HG03565 (cell line): ENCODE data around the gene IKZF1.

Source experiments
- ATAC-seq: cut with Tn5 transposase; IDR thresholded peaks from one replicate; pipeline ENCODE4 v1.9.1; 2021; ENCODE audit warnings: mild to moderate bottlenecking, moderate library complexity; ENCODE audit not compliant: unreplicated experiment

IKZF1 gene

DNA sequence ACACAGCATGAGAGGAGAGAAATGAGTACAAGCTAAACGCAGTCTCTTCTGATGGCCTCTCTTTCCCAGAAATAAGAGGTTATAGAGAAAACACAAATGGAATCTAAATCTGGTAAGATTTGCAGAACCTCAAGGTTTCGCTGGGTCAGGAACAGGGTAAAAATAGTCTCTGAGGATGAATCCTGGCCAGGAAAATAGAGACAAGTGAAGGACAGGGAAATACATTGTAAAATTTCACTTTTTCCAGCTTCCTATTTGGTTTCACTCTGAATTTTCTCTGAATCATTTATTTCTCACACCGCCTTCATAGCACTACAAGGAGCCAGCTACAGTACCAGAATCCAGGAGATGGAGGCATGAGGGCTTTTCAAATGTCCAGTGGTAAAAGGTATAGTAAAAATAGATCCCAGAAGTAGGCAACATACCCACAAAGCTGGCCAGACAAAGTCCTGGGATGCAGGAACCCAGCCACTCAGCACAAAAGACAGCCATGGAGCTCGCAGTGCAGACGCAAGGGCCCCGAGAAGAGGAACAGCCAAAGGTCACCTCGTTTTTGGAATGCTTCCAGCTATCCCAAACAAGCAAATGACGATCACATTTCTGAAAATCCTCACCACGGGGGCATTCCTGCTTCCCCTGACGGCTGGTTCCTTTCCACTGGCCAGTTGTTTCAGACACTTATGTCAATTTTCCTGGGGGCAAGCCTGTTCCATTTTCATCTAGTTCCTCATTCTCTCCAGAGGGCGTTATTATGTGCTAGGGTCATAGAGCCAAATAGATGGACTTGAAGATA, 21.5 kb upstream of the IKZF1 start:
- ATAC-seq = no peak

DNA sequence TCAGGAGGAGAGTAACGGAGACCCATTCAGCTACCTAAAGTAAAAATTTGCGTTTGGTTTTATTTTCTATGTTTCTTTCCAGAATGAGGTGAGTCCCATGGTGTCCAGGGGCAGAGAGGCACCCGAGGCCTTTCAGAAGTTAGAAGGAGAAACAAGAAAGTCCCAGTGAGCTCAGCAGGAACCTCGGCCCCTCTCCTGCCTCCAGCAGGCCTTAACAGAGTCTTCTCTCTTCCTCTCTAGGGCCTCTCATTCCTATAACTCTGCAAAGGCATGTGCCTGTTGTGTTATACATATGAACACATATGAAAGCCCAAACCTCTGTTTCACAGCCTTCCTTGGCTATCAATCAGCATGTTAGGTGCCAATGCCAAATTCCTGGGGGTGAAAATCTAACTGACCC, 20.8 kb upstream of the IKZF1 start:
- no peak for ATAC-seq

DNA sequence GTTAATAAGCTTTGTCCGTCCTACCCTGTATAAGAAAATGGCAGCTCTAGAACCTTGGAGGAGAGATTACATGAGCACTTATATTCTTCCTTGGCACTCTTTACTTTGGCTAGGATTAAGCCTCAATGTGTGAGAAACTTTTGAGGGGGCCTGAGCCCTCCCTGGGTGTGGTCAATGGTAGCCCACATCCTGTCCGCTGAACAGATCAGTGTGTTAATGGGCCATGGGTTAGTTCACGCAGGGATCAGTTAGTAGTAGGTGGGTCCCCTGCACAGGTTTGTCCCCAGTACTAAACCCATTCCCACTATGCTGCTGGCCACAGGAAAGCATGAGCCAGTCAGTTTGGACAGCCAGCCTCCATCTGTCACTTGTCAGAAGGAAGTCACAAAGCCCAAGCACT, 20.2 kb upstream of the IKZF1 start:
- no peak for ATAC-seq

DNA sequence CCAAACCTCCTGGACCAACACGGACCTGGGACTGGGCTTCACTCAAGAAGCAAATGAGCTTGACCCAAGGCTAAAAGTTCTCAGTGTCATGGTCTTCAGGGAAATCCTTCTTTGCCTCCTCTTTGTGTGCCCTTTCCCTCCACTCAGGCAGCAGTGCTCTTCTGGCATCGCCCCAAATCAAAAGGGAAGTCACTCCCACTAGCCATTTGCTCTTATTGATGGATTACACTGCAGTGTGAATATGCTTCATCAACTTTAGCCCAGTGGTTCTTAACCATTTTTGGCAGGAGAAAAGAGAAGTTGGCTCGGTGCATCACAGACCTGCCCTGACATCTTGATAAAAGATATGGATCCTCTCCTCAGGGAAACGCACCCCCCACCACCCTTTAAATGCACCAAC, 19.2 kb upstream of the IKZF1 start:
- no peak for ATAC-seq

DNA sequence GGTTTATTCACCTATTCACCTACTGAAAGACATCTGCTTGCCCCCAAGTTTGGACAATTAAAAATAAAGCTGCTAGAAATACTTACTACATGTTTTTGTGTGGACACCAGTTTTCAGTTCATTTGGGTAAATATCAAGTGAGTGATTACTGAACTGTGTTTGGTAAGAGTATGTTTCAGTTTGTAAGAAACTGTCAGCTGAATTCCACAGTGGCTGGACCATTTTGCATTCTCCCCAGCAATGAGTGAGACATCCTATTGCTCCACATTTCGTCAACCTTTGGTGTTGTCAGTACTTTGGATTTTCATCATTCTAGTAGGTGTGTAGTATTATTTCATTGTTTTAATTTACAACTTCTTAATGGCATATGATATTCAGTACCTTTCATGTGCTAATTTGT, 17.4 kb upstream of the IKZF1 start:
- no peak for ATAC-seq

DNA sequence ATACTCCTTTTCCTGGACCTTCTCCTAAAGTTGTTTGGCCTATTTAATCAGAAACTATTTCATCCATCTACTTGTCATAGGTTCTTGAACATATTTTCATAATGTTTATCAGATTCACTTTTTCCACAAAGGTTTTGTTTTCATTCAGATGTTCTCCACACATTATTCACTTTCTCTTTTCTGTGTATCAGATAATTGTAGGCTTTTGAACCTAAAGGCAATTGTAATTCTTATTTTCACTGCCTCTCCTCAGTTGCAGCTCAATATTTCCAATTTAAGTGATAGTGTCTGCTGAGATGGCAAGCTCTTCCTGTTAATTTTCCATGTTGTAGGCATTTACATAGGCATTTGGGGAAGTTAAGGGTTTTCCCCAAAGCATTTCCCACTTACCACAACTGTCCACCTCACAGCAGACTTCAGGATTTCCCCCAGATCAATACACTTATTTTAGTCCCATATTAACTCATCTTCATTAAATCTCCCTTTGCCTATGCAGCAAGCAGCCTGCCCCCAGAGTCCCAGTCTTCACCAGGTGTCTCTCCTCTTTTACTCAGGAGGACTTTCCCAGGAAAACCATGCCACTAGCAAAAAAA, 12.3 kb upstream of the IKZF1 start:
- ATAC-seq = no peak

DNA sequence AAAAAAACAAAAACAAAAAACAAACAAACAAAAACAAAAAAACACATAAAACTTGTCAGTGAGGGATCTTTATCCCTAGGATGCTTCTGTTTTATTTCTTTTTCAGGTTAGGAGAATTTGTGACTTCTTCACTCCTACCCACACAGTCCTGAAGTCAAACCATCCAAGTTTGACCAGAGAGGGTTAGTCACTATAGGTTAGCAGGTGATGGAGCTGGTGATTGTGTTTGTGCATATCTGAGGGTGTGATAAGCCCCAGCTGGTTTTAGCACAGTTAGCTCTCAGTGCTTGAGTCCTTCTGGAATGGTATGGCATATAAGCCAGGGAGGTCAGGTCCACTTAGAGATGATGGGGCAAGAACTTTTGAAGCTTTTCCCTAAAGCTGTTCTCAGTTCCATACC, 11.8 kb upstream of the IKZF1 start:
- ATAC-seq = peak; percentile 36

DNA sequence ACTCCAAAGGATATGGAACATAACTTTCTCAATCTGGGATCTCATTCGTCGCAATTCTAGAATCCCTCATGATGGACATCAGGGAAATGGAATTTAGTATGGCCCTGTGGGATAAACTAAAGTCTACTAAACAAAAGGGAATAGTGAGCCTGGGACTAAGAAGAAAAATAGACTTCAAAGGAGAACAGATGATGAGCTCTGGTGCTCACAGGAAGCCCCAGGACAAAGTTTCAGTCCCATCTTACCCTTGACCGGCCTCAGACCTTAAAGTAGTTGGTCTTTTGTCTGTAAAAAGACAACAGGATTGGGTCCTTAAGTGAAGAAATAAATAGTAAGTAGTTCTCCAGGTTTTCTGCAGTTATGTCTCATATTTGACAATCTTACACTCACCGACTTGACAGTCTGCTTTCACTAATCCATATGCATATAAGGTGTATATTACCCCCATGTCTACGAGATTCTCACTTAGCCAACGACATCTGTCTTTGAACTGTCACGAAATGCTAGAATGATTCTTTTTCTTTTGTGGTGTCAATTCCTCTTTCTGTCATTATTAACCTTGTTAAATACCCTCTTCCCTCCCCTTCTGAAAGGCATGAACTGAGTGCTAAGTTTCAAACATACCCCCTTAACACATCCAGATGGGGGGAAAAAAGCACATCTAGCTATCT, 10.9 kb upstream of the IKZF1 start:
- ATAC-seq = peak; percentile 55

DNA sequence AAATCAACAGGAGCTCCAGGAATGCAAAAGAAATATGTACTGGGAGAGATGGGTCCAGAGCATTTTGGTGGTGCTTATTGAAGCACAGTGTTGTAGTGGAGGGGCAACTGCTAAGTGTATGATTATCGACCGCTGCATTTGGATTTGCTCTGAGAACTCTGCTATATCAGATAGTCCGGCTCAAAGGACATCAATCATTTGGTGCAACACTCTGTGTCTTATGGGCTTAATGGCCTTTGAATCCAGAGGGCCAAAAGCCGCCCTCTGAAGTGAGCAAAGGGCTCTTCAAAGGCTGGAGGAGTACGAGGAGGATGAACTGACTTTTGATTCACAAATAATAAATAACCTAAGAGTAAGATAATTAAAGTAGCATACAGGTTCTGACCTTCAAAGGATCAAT, 9.4 kb upstream of the IKZF1 start:
- ATAC-seq = no peak

DNA sequence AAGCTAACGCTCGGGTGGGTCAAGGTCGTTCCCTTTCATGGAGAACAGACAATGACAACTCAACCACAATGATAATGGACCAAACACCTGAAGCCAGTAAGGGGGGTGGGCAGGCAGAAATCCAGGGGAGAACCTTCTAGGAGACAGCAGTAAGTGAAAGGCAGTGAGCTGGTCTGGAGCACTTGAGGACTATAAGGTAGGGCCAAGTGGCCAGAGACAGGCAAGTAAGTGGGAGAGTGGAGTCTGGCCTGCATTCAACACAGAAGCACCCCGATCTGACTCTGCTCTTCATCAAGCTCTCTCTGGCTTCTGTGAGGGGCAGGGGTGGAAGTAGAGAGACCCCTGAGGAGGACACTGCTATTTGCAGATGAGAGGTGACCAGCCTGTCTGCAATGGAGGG, 7.7 kb upstream of the IKZF1 start:
- no peak for ATAC-seq

DNA sequence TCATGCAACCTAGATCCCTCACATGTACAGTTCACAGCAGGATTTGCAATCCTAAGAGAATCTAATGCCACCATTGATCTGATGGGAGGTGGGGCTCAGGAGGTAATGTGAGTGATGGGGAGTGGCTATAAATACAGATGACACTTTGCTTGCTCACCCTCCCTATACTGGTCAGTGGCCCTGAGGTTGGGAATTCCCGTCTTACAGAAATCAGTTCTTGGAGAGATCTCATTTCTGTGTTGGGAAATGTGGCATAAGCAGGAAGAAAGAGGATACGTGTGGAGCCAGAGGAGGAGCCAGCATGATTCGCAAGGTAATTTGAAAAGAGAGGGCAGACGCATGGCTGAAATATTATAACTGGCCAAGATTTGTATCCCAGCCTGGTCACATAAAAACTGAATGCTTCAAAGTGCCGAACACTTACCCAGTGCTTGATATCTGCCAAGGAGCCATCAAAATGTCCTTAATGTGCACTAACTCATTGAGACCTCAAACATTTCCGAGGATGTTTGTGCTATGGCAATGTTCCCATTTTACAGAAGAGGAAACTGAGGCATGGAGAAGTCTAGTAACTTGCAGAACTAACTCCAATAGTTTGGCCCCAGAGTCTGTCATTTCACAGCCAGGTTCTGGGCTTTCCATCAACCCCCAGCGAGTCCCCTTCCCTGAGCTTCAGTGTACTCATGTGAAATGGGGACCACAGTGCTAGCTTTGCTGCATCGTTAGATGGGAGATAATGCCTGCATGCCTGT, 5.5 kb upstream of the IKZF1 start:
- ATAC-seq = no peak

DNA sequence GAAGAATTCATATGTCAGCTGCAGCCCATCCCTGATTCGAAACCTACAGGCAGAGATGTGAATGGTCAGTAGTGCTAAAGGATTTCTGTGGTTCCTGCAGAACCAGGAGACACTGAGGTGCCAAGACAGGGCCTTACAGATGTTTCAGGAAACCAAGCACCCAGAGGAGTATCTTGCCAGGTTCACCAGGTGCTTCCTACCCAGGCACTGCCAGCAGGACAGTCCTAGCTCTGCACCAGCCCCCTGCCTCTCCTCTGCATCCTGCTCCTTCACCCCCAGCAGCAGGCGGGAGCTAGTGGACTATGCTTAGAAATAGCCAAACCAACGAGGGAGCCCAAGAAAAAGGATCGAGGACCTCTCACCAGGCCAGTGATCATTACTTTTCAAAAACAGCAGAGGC, 4.2 kb upstream of the IKZF1 start:
- no peak for ATAC-seq

DNA sequence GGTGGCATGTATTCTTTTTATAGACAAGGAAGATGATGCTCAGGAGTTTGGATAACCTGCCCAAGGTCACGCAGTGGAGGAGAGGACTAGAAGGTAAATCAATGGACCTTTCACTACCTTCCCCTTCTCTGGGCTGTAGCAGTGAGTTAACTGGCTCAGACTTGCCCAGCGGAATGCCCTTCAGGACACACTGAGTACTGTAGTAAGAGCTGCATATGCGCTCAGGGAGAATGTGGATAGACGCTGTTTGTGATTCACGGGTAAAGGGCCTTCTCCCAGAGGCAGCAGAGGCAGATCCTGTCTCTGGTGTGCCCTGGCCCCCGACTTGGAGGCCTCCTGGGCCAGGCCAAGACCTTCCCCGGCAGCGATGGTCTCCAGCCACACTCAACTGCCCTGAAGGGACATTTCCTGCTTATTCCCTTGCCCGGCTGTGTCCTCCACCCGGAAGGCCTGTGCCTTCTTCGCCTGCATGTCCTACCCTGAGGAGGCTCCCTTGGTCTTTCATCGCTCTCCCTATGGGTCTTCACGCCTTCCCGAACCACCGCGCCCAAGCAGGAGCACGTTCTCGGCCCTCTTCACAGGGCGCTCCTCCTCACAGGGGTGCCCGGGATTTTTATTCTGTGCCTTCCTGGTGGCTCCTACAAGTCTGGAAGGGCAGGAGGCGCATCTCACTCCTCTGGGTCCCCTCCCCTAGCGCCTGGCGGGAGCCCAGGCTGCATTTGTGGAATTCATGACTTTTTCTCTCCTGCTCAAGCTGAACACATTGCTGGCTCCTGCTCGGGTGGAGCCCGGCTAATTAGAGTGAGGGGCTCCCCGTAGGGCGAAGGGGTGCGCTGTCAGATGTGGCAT, 1.8 kb upstream of the IKZF1 start:
- no peak for ATAC-seq

DNA sequence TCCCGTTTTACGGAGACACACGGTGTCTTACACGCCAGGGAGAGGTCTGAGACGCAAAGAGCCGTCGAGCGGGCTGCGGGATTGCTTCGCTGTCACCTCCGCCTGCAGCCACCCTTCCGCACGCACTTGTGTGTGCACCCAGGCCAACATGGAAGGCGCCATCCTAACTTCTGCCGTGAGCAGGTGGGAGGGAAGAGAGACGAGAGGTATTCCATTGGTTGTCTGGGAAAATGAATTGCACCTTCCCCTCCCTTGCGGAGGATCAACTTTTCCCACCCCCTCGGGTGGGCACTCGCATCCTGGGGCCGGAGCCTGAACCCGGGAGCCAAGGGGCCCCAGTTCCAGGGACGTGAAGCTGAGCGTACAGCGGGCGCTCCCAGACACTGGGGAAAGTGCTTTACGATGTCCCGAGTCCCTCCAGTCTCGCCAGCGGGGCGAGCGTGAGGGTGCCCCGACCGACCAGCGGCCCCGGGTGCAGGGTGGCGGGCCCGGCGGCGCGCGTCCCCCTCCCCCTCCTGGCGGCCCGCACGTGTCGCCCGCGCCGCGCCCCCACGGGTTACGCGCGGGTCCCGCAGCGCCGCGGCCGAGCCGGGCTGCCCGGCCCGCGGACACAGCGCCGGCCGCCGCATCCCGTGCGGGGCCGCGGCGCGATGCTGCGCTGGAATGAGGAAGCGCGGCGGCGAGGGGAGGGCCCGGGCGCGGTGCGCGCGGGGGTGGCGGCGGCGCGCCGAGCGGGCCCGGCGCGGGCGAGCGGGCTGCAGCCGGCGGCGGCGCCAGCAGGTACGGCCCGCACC, 984 bp upstream of the IKZF1 start:
- ATAC-seq = peak; percentile 20

DNA sequence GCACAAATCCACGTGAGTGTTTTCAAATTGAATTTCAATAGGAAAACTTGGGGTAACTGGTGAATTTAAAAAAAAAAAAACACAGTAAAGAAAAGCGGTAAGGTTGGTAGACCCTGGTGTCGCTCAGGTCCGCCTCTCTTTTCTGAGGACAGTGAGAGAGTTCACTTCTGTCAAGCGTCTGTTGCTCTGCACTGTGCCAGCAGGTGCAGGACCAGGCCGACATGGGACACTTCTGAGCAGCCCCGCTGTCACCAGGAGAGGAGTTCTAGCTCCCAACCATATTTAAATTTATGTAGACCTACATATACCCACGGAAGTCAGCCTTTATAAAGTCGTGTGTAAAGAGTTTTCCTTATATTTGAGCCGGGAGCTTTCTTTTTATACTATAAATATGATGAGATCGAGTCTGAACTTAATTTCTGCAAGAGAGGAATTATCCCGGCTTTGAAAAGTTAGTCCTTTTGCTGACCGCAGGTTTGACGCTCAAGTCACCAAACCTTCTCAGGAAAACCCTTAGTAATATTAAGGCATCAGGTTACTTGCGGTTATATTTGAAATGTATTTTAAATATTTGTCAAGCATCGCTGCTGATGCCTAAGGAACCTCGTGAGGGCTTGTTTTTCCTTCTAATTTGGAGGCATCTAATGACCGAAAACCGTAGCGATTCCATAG, 531 bp downstream of the IKZF1 start:
- peak; percentile 30 for ATAC-seq

DNA sequence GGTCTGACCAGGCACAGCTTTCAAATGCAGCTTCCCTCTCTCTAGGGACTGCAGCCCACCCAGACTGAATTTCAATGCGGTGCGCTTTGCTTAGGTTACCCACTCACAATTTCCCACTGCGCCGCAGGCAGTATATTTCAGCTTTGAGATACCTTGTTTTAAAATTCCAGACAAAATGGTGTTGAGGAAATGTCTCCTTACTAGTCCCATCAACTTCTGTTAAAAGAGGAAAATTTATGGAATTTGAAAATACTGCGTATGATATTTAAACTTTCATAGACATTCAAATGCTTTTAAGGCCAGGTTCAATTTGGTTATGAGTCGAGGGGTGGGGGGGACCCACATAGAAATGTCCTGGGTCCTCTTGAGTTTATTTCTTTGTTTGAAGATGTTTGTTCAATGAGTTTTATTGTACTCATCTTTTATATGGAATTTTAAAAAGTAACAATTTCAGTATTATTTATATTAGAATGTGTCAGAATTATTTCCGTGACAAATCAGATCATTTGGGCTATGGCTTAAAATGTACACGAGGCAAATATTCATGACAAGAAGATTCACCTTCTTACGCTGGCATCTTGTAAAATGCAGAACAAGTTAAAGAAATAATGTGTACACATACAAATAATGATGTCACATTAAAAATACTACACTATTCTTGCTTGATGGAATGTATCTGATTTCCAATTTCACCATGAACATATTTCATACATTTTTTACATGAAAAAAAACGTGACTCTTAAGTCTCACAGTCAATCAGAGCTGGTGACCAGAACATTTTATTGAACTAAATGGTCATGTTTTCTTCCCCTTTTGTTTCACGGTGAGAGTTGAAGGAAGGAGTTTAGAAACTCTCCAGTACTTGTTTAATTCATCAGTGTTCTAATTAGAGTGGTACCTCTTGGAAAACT, 1.3 kb downstream of the IKZF1 start:
- ATAC-seq = no peak

DNA sequence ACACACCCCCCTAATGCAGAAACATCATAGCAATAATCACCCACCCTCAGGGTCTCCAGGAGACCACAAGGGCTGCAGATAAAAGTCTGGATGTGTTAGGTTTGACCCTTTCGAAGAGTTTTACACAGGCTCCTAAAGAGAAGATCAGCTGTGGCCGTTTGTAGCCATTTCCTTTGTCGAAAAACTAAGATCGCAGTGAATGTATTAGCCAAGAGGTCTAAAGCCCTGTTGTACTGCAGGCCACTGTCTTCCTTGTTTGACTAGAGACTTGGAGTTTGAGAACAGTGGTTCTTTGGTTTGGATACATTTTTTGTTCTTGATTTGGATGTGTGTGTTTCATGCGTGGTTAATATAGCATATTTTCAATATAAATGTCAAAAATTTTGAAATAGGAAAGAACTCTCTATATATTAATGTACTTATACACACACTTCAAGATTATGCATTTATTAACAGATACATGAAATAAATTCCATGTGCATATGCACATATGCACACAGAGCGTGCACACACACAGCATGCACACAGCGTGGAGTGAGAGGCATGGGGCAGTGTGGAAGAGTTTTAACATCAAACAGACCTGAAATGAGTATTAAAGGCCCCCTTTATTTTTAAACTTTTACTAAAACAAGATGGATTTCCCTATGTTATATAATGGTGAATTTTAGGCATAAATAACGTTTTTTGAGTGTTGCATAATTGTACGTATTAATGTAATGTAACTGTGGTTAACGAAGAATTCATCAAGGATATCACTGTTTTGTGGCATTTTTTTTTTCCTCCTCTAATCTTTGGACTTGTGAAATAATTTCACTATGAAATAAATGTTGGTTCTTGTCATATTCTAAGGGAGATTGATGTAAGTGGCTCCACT, 2.2 kb downstream of the IKZF1 start:
- no peak for ATAC-seq
